M059J (cell line): ENCODE results near the gene PLD5. TPM values are rescaled to one million over a fixed set of nuclear protein-coding genes. Genes with fewer than 3 reads are reported as not detected.
"Not testable (repeated sequence)": the region's sequence is repeated elsewhere in the genome, so short reads cannot be mapped to it uniquely, and the experiment has no call there.

Experiments used
- DNase-seq: peaks from one replicate; pipeline ENCODE4 v3.0.0-alpha.2; 2012; ENCODE audit warnings: low read depth
- total RNA-seq: library from RNA; depleted of rRNA; stranded (reverse); fragments of >200 nt; shearing (Covaris generic); gene quantifications from 2 replicates; pipeline ENCODE4 v1.2.3, GENCODE V29; 2014

The PLD5 gene
- total RNA-seq, 1 experiment from 2014 or later: not detected

- no peak for DNase-seq
Observed at GRCh38 chr1:242059976-242060375, 464.5 kb downstream of the PLD5 start.

- DNase-seq: not testable (repeated sequence)
Observed at GRCh38 chr1:242058582-242058981, 465.9 kb downstream of the PLD5 start.

DNA sequence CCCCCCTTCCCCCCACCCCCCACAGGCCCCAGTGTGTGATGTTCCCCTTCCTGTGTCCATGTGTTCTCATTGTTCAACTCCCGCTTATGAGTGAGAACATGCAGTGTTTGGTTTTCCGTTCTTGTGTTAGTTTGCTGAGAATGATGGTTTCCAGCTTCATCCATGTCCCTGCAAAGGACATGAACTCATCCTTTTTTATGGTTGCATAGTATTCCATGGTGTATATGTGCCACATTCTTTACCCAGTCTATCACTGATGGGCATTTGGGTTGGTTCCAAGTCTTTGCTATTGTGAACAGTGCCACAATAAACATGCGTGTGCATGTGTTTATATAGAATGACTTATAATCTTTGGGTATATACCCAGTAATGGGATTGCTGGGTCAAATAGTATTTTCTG lies 466.3 kb downstream of the PLD5 start:
- not testable (repeated sequence) for DNase-seq

GRCh38 chr1:242057745-242058115 lies 466.8 kb downstream of the PLD5 start:
- DNase-seq: no peak

GRCh38 chr1:242056988-242057744 lies 467.3 kb downstream of the PLD5 start:
- DNase-seq: no peak

- DNase-seq: peak; percentile 22
Observed at GRCh38 chr1:242055749-242056320, 468.7 kb downstream of the PLD5 start.

- DNase-seq: no peak
Observed at GRCh38 chr1:242043165-242043564, 481.3 kb downstream of the PLD5 start.

DNA sequence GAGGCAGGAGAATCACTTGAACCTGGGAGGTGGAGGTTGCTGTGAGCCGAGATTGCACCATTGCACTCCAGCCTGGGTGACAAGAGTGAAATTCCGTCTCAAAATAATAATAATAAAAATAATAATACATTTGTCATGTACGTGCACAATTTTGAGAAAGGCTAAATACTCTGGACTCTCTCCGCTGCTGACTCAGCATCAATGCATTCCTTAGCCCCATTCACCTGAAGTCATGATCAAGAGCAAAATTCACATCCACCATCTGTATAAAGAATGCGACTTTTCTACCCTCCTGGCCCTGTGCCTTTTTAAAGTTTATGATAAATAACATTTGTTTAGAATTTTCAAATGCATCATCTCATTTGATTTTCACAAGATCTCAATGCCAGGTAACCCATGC lies 490.1 kb downstream of the PLD5 start:
- no peak for DNase-seq

DNA sequence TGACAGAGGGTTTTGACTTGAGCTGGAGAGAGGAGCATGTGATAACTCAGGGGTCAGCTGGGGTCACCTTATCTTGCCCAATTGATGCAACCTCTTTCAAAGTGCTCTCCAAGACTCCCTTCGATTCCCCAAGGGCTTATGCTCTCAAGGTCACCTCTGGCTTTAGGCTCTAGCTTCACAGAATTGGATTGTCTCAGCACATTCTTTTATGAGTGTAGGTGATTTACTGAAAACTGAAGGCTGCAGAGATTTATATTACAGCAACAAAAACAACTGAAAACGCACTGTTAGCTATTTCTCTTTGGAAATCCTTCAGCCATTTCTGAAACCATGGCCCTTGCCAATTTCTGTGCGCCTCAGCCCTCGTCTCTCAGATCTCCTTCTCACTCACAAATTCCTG lies 491.1 kb downstream of the PLD5 start:
- no peak for DNase-seq
